Adrenal gland (tissue), 5 donors: ENCODE measurements around the gene ANKRD17.

ENCODE experiments used
- POLR2A ChIP-seq, 2 donors: fragments of 450-650 bp; IDR thresholded peaks; one replicate each; pipeline ENCODE4 v1.6.1; 2017; ENCODE audit warnings: antibody characterized with exemption in 2 of 2, mild to moderate bottlenecking in 2 of 2, moderate library complexity in 1 of 2
- TF ChIP-seq, protein P1 (sequence below), 6 experiments: fragments of 450-650 bp in 4 of 6; fragments of 200-600 bp in 2 of 6; sonication (generic) in 1 of 6; IDR thresholded peaks; 1 replicate in 5 of 6; 2 replicates in 1 of 6; pipeline versions ENCODE4 v1.5.1 to v1.8.0; 2016 to 2021; ENCODE audit warnings: antibody characterized with exemption in 6 of 6, mild to moderate bottlenecking in 2 of 6, moderate library complexity in 1 of 6
- donor health status: DM: no; HTN: no; CAD: no.

DNA sequence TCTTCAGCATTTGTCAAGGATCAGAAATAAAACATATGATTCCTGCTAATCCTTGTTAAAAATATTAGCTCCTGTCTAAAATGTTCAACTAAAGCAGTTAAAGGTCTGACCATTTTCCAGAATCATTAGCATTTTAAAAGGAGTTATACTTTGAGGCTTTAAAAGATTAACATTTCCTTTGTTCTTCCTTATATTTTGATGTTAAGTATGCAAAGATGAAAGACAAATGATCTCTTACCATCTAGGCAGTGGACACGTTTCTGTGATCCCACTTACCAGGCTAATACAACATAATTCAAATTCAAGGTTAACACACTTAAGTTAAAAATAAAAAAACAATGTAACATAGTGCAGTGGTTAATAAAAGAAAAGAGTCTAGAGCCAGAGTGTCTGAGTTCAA is 127.3 kb downstream of the ANKRD17 start:
- TF ChIP-seq, protein P1, sequence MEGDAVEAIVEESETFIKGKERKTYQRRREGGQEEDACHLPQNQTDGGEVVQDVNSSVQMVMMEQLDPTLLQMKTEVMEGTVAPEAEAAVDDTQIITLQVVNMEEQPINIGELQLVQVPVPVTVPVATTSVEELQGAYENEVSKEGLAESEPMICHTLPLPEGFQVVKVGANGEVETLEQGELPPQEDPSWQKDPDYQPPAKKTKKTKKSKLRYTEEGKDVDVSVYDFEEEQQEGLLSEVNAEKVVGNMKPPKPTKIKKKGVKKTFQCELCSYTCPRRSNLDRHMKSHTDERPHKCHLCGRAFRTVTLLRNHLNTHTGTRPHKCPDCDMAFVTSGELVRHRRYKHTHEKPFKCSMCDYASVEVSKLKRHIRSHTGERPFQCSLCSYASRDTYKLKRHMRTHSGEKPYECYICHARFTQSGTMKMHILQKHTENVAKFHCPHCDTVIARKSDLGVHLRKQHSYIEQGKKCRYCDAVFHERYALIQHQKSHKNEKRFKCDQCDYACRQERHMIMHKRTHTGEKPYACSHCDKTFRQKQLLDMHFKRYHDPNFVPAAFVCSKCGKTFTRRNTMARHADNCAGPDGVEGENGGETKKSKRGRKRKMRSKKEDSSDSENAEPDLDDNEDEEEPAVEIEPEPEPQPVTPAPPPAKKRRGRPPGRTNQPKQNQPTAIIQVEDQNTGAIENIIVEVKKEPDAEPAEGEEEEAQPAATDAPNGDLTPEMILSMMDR (IDR thresholded peaks at IDR 0.05) = no peak
- no peak for TF ChIP-seq POLR2A (IDR thresholded peaks at IDR 0.05)
